ENCODE data around the gene NFAM1. TPM values are rescaled to one million over a fixed set of nuclear protein-coding genes. Genes with fewer than 3 reads are reported as not detected.

NFAM1 gene
- total and polyA plus RNA-seq, 8 donors: 0.15 to 18.1 (median 0.83) TPM

- no peak overlapping the region for H3K4me3 ChIP-seq
- TF ChIP-seq EP300 (IDR thresholded peaks at IDR 0.05) (no peak), POLR2AphosphoS5 (IDR thresholded peaks at IDR 0.05) (no peak), POLR2A (IDR thresholded peaks at IDR 0.05) (no peak), CTCF (IDR thresholded peaks at IDR 0.05) (no peak)
- H3K27me3 ChIP-seq: peaks cover 0 to 15% (median 0%) of the 10 kb centered on the region in 3 donors
- intact Hi-C loops (cut with DNase I; ENCODE audit: low total_unique reads): no loop called here
- WGBS, 5 donors: 75 to 84% (median 78%) methylated on average over 14 to 19 of the region's 19 CpGs
- H3K9me3 ChIP-seq: no peaks in the 10 kb centered on the region
- H3K36me3 ChIP-seq: no peaks in the 10 kb centered on the region
- no peak for DNase-seq
- no peak overlapping the region for H3K27ac ChIP-seq
- H3K4me1 ChIP-seq: peaks cover 0 to 12% (median 2%) of the 10 kb centered on the region in 4 donors
These were observed 30.5 kb downstream of the NFAM1 start for GRCh38 chr22:42401535-42402334.

- Histone ChIP-seq H3K4me1 (peaks cover 0 to 14% (median 4%) of the 10 kb centered on the region in 4 donors), H3K9me3 (no peaks in the 10 kb centered on the region), H3K4me3 (no peak overlapping the region), H3K36me3 (no peaks in the 10 kb centered on the region), H3K27ac (no peak overlapping the region), H3K27me3 (peaks cover 0 to 15% (median 0%) of the 10 kb centered on the region in 3 donors)
- WGBS, 5 donors: 87 to 93% (median 89%) methylated on average over 14 to 18 of the region's 18 CpGs
- no peak for DNase-seq
- intact Hi-C loops (cut with DNase I; ENCODE audit: low total_unique reads): no loop called here
- TF ChIP-seq POLR2AphosphoS5 (IDR thresholded peaks at IDR 0.05) (no peak), POLR2A (IDR thresholded peaks at IDR 0.05) (no peak), CTCF (IDR thresholded peaks at IDR 0.05) (no peak), EP300 (IDR thresholded peaks at IDR 0.05) (no peak)
These were observed 31.2 kb downstream of the NFAM1 start for GRCh38 chr22:42400811-42401534.

GRCh38 chr22:42399315-42400271 is 32.6 kb downstream of the NFAM1 start:
- Histone ChIP-seq H3K4me1 (peaks cover 0 to 14% (median 4%) of the 10 kb centered on the region in 4 donors), H3K27me3 (peaks cover 0 to 9% (median 0%) of the 10 kb centered on the region in 3 donors), H3K36me3 (no peaks in the 10 kb centered on the region), H3K9me3 (no peaks in the 10 kb centered on the region), H3K27ac (no peak overlapping the region), H3K4me3 (no peak overlapping the region)
- intact Hi-C loops (cut with DNase I; ENCODE audit: low total_unique reads): no loop called here
- TF ChIP-seq POLR2AphosphoS5 (IDR thresholded peaks at IDR 0.05) (no peak), POLR2A (IDR thresholded peaks at IDR 0.05) (no peak), EP300 (IDR thresholded peaks at IDR 0.05) (no peak), CTCF (IDR thresholded peaks at IDR 0.05) (no peak)
- peak; percentile 30 to 73 for DNase-seq
- WGBS, 5 donors: 61 to 71% (median 64%) methylated on average over 26 to 30 of the region's 30 CpGs
